Kidney (tissue), 14 donors: ENCODE data around the gene RAE1. TPM values are rescaled to one million over a fixed set of nuclear protein-coding genes. Genes with fewer than 3 reads are reported as not detected.

ENCODE experiments used
- DNase-seq, 5 donors: peaks; one replicate each; pipeline ENCODE4 v3.0.0-alpha.2; 2013 to 2020
- FAIRE-seq: peaks from 2 replicates; lab custom pipeline; 2012; peaks lifted over from hg19 to GRCh38; lab: Jason Lieb, UNC
- H3K27ac ChIP-seq, 2 donors: one replicate each; pipeline ENCODE4 v1.7.0; 2013; ENCODE audit warnings: low read depth in 2 of 2, low read length in 2 of 2, inconsistent platforms in 1 of 2
- H3K27me3 ChIP-seq: one replicate; pipeline ENCODE4 v1.7.1; 2013; ENCODE audit warnings: low read length, inconsistent platforms; ENCODE audit not compliant: control insufficient read depth, insufficient read depth
- H3K36me3 ChIP-seq, 3 donors: one replicate each; pipeline versions ENCODE4 v1.7.0 to v1.7.1; 2013; ENCODE audit warnings: low read length in 3 of 3, control low read depth in 1 of 3, inconsistent platforms in 1 of 3; ENCODE audit not compliant: insufficient read depth in 3 of 3, control insufficient read depth in 2 of 3
- H3K4me1 ChIP-seq, 3 donors: one replicate each; pipeline versions ENCODE4 v1.7.0 to v1.7.1; 2013; ENCODE audit warnings: low read length in 3 of 3, inconsistent platforms in 1 of 3, low read depth in 1 of 3; ENCODE audit not compliant: control insufficient read depth in 2 of 3, insufficient read depth in 2 of 3
- H3K4me3 ChIP-seq, 3 donors: one replicate each; pipeline versions ENCODE4 v1.7.0 to v1.8.1; 2013; ENCODE audit warnings: low read length in 3 of 3, control low read depth in 1 of 3, inconsistent platforms in 1 of 3
- H3K9ac ChIP-seq, 3 donors: one replicate each; pipeline versions ENCODE4 v1.7.0 to v1.7.1; 2013; ENCODE audit warnings: low read length in 3 of 3, control low read depth in 1 of 3, inconsistent platforms in 1 of 3
- H3K9me3 ChIP-seq, 3 donors: one replicate each; pipeline versions ENCODE4 v1.7.0 to v1.7.1; 2013; ENCODE audit warnings: low read length in 3 of 3, control low read depth in 1 of 3, inconsistent platforms in 1 of 3; ENCODE audit not compliant: control insufficient read depth in 2 of 3, insufficient read depth in 1 of 3
- CTCF ChIP-seq: IDR thresholded peaks from 3 replicates; pipeline ENCODE4 v1.5.1; 2012; ENCODE audit warnings: mild to moderate bottlenecking, moderate library complexity, borderline replicate concordance; ENCODE audit not compliant: insufficient read depth; ENCODE audit errors: extremely low read depth
- intact Hi-C: fragments of 100-400 bp; cut with DNase I; formaldehyde crosslinking; loops from one replicate; pipeline ENCODE4 v1.11.1; 2022
- microRNA-seq: library from miRNA; unstranded; fragments of <30 nt; microRNA quantifications from one replicate; pipeline ENCODE4 v1.2.0, GENCODE V29; 2020
- polyA plus RNA-seq: library from polyadenylated mRNA; stranded (reverse); fragments of 350-450 nt; fragmentation: Illumina TruSeq; extraction: RNeasy Lipid Tissue Mini Kit (QIAGEN cat#74804); gene quantifications from one replicate; pipeline ENCODE4 v1.2.3, GENCODE V29; 2014; ENCODE audit warnings: low read depth, low replicate concordance; ENCODE audit not compliant: insufficient read depth
- total RNA-seq: library from RNA; stranded (reverse); fragmentation: NEBNext Ultra II Directional; extraction: Animal tissue kit (Norgen Biotek cat#: 25700); gene quantifications from one replicate; pipeline ENCODE4 v1.2.1, GENCODE V29; 2021
- donor health status: control.
- donor health status: control.
- donor health status: control.
- donor health status: control.
- donor health status: control.
- donor health status: DM: yes; HTN: yes; CAD: no.
- donor health status: Normal renal cell carcinoma (clear cell type).

RAE1 gene
- total and polyA plus RNA-seq, 2 donors from 2014 or later = 19.5 to 26.3 TPM

- no peak for FAIRE-seq
Observed at GRCh38 chr20:57426271-57426689, 75.2 kb downstream of the RAE1 start.

DNA sequence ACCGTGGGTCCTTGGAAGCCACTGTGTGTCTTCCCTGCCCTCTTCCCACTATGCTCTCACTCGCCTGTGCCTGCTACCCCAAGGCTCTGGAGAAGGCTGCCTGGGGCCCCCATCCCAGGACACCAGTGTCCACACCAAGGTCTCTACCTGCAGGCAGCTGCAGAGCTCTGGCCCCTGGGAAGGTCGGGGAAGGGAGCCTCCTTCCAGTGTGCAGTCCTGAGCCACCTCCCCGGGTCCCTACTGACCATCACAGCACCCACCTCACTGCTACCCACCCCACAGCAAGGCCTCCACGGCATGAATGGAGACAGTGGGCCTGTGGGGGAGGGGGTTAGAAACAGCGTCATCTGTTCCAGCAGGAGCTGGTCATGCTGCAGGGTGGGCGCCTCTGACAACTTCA, 75.8 kb downstream of the RAE1 start:
- no peak for FAIRE-seq
- H3K36me3 ChIP-seq = no peaks in the 10 kb centered on the region
- no peak overlapping the region for H3K27ac ChIP-seq
- intact Hi-C loops = no loop called here
- no peak for TF ChIP-seq CTCF
- no peak overlapping the region for H3K9ac ChIP-seq
- no peaks in the 10 kb centered on the region for H3K27me3 ChIP-seq
- H3K9me3 ChIP-seq = no peaks in the 10 kb centered on the region
- H3K4me3 ChIP-seq = no peak overlapping the region
- no peak for DNase-seq
- no peaks in the 10 kb centered on the region for H3K4me1 ChIP-seq

More at GRCh38 chr20:57426271-57426689, 75.2 kb downstream of the RAE1 start:
- Histone ChIP-seq H3K4me1 (no peaks in the 10 kb centered on the region), H3K36me3 (no peaks in the 10 kb centered on the region), H3K4me3 (no peak overlapping the region), H3K27ac (no peak overlapping the region), H3K9me3 (no peaks in the 10 kb centered on the region), H3K9ac (no peak overlapping the region), H3K27me3 (no peaks in the 10 kb centered on the region)
- intact Hi-C loops = no loop called here
- no peak for TF ChIP-seq CTCF
- no peak for DNase-seq

GRCh38 chr20:57428324-57429158, 77.5 kb downstream of the RAE1 start:
- Histone ChIP-seq H3K27me3 (no peaks in the 10 kb centered on the region), H3K9ac (no peak overlapping the region), H3K4me3 (no peak overlapping the region), H3K9me3 (no peaks in the 10 kb centered on the region), H3K4me1 (no peaks in the 10 kb centered on the region), H3K36me3 (no peaks in the 10 kb centered on the region), H3K27ac (no peak overlapping the region)
- no peak for FAIRE-seq
- no peak for TF ChIP-seq CTCF
- intact Hi-C loops = no loop called here
- DNase-seq = no peak

Small RNA genes within 50 kb of the gene (microRNA-seq; reads per million reads assigned to microRNA genes)
- not detected for gene MIR4325

Other genes with a start within 250 kb of the RAE1 start
- gene BMP7, start 84.6 kb upstream of the RAE1 start, total RNA-seq = 1.6 TPM
- gene BMP7, start 84.6 kb upstream of the RAE1 start, polyA plus RNA-seq = 11.3 TPM
- gene SPO11, start 21.5 kb upstream of the RAE1 start, total RNA-seq = not detected
- not detected for gene SPO11, start 21.5 kb upstream of the RAE1 start, polyA plus RNA-seq
- gene RBM38, start 40.1 kb downstream of the RAE1 start, total RNA-seq = 16.8 TPM
- gene RBM38, start 40.1 kb downstream of the RAE1 start, polyA plus RNA-seq = 18.0 TPM
- not detected for gene CTCFL, start 173.9 kb downstream of the RAE1 start, total RNA-seq
- not detected for gene CTCFL, start 173.9 kb downstream of the RAE1 start, polyA plus RNA-seq
- 29.7 TPM for gene PCK1, start 209.9 kb downstream of the RAE1 start, total RNA-seq
- 551 TPM for gene PCK1, start 209.9 kb downstream of the RAE1 start, polyA plus RNA-seq